Common myeloid progenitor, CD34-positive (primary cell): Measurements from ENCODE around the gene JMJD6.
"Not testable (repeated sequence)": the region's sequence is repeated elsewhere in the genome, so short reads cannot be mapped to it uniquely, and the experiment has no call there.

Experiments
- CTCF ChIA-PET: fragments of 350-600 bp; sonication (Branson Sonifier 250); formaldehyde crosslinking; loops from one replicate; lab custom pipeline; 2021; ENCODE audit warnings: antibody characterized with exemption; lab: Charles Lee
- POLR2A ChIA-PET: fragments of 350-600 bp; sonication (Branson Sonifier 250); formaldehyde crosslinking; loops from one replicate; lab custom pipeline; 2021; ENCODE audit warnings: antibody characterized with exemption; lab: Charles Lee
- DNase-seq, 3 donors: peaks; one replicate each; pipeline versions ENCODE4 v3.0.0 to v3.0.0-alpha.2; 2013
- H3K27ac ChIP-seq, 2 experiments: 1 replicate in 1 of 2; 2 replicates in 1 of 2; pipeline ENCODE4 v1.7.0; 2013; ENCODE audit warnings: inconsistent platforms in 2 of 2, low read length in 2 of 2, mild to moderate bottlenecking in 2 of 2, low read depth in 1 of 2, moderate library complexity in 1 of 2; ENCODE audit not compliant: severe bottlenecking in 2 of 2, insufficient read depth in 1 of 2, poor library complexity in 1 of 2
- H3K27me3 ChIP-seq, 5 experiments: replicated peaks in 2 of 5; 1 replicate in 3 of 5; 2 replicates in 2 of 5; pipeline versions ENCODE4 v1.6.1 to v1.7.0; 2013; ENCODE audit warnings: low read length in 4 of 5, mild to moderate bottlenecking in 2 of 5, moderate library complexity in 2 of 5, inconsistent platforms in 1 of 5; ENCODE audit not compliant: insufficient read depth in 5 of 5, control insufficient read depth in 4 of 5
- H3K36me3 ChIP-seq, 4 experiments: 1 replicate in 2 of 4; 2 replicates in 2 of 4; pipeline versions ENCODE4 v1.6.1 to v1.7.0; 2013; ENCODE audit warnings: low read length in 3 of 4, control low read depth in 1 of 4, mild to moderate bottlenecking in 1 of 4; ENCODE audit not compliant: control insufficient read depth in 4 of 4, insufficient read depth in 4 of 4
- H3K4me1 ChIP-seq, 4 experiments: 1 replicate in 3 of 4; 2 replicates in 1 of 4; pipeline versions ENCODE4 v1.6.1 to v1.7.1; 2013; ENCODE audit warnings: low read length in 3 of 4, mild to moderate bottlenecking in 3 of 4, control low read depth in 1 of 4, inconsistent platforms in 1 of 4, moderate library complexity in 1 of 4; ENCODE audit not compliant: control insufficient read depth in 4 of 4, insufficient read depth in 4 of 4; ENCODE audit errors: control extremely low read depth in 1 of 4
- H3K4me3 ChIP-seq, 7 experiments: 1 replicate in 4 of 7; 2 replicates in 3 of 7; pipeline versions ENCODE4 v1.5.1 to v1.7.0; 2013; ENCODE audit warnings: mild to moderate bottlenecking in 7 of 7, low read length in 6 of 7, moderate library complexity in 6 of 7, inconsistent platforms in 2 of 7, low read depth in 2 of 7, control low read depth in 1 of 7; ENCODE audit not compliant: insufficient read depth in 4 of 7, control insufficient read depth in 1 of 7; ENCODE audit errors: extremely low read depth in 1 of 7
- H3K9me3 ChIP-seq, 5 experiments: 1 replicate in 4 of 5; 2 replicates in 1 of 5; pipeline versions ENCODE4 v1.6.1 to v1.7.1; 2013; ENCODE audit warnings: low read length in 4 of 5, mild to moderate bottlenecking in 2 of 5, inconsistent platforms in 1 of 5, low read depth in 1 of 5, moderate library complexity in 1 of 5; ENCODE audit not compliant: control insufficient read depth in 4 of 5, insufficient read depth in 2 of 5; ENCODE audit errors: control extremely low read depth in 1 of 5
- WGBS: methylation state at CpG from one replicate; pipeline ENCODE4 v1.1.5; 2013; ENCODE audit not compliant: insufficient coverage; 5-methylcytosine and 5-hydroxymethylcytosine counted together

Gene JMJD6

GRCh38 chr17:76732734-76733617, 6.6 kb upstream of the JMJD6 start:
- Histone ChIP-seq H3K4me1 (peaks cover 25 to 49% (median 32%) of the 10 kb centered on the region in 4 experiments), H3K27ac (no peak overlapping the region), H3K4me3 (peak overlapping the region in 2 of 7 experiments; percentile 35 to 99), H3K27me3 (no peaks in the 10 kb centered on the region), H3K36me3 (peaks cover 9 to 60% (median 48%) of the 10 kb centered on the region in 4 experiments), H3K9me3 (no peaks in the 10 kb centered on the region)
- WGBS, result 100% methylated on average over 1 of the region's 3 CpGs
- CTCF ChIA-PET, result interaction anchor here (0.6 kb wide), 1 partner anchor 66 kb away, joined by 3 read pairs; no protein-coding TSS in a partner anchor
- no peak for DNase-seq
- POLR2A ChIA-PET, result no interaction called here

DNA sequence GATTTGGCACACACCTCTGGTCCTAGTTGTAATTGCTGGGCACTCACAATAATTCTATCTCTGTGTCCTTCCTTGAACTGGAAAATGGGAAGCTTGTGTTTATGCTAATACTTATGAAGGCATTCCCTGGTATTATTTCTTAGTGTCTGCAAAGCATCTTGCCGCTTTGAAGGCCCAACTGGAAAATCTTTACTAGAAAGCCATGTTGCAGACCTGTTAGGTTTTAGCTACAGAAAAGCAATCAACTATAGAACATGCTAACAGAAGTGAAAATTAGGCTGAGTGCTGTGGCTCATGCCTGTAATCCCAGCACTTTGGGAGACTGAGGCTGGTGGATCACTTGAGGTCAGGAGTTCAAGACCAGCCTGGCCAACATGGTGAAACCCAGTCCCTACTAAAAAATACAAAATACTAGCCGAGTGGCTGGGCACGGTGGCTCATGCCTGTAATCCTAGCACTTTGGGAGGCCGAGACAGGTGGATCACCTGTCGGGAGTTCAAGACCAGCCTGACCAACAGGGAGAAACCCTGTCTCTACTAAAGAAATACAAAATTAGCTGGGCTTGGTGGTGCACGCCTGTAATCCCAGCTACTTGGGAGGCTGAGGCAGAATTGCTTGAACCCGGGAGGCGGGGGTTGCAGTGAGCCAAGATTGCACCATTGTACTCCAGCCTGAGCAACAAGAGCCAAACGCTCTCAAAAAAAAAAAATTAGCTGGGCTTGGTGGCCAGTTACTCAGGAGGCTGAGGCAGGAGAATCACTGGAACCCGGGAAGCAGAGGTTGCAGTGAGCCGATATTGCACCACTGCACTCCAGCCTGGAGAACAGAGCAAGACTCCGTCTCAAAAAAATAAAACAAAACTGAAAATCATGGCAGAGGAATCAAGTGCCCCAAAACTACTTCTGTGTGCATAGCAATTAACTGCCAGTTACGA, 5.7 kb upstream of the JMJD6 start:
- H3K4me1 ChIP-seq, result peaks cover 31 to 58% (median 40%) of the 10 kb centered on the region in 4 experiments
- not testable (repeated sequence) for H3K4me3 ChIP-seq

GRCh38 chr17:76727745-76728456, 1.5 kb upstream of the JMJD6 start:
- WGBS, result 76% methylated on average over 16 of the region's 18 CpGs
- peak in 1 of 3 donors; percentile 30 for DNase-seq
- peak overlapping the region in 6 of 7 experiments; percentile 78 to 92 (median 83) for H3K4me3 ChIP-seq
- ChIA-PET POLR2A (interaction anchor here (0.6 to 3.5 kb wide), 3 partner anchors 9 to 114 kb away, joined by 4 to 33 read pairs (median 4); partner anchors contain the start of genes MFSD11 and SRSF2), CTCF (interaction anchor here (1.2 to 2.8 kb wide), 4 partner anchors 10 to 17 kb away, joined by 3 to 14 read pairs (median 4); partner anchors contain the start of genes MFSD11, MXRA7 and SRSF2)
- H3K36me3 ChIP-seq, result peaks cover 8 to 41% (median 30%) of the 10 kb centered on the region in 4 experiments
- H3K4me1 ChIP-seq, result peaks cover 9 to 40% (median 32%) of the 10 kb centered on the region in 4 experiments
- peak overlapping the region; percentile 90 to 97 for H3K27ac ChIP-seq
- no peaks in the 10 kb centered on the region for H3K9me3 ChIP-seq
- H3K27me3 ChIP-seq, result no peaks in the 10 kb centered on the region

More for the DNA sequence above, 5.7 kb upstream of the JMJD6 start:
- peak overlapping the region in 1 of 2 experiments; percentile 1 for H3K27ac ChIP-seq
- ChIA-PET CTCF (interaction anchor here (0.6 to 1.2 kb wide), 2 partner anchors 15 to 67 kb away, joined by 3 to 4 read pairs; no protein-coding TSS in a partner anchor), POLR2A (interaction anchor here (0.6 kb wide), 1 partner anchor 353 kb away, joined by 3 read pairs; no protein-coding TSS in a partner anchor)
- H3K27me3 ChIP-seq, H3K9me3 ChIP-seq, DNase-seq: not testable (repeated sequence)
- WGBS, result 97% methylated on average over 11 of the region's 13 CpGs
- H3K36me3 ChIP-seq, result peaks cover 9 to 60% (median 48%) of the 10 kb centered on the region in 4 experiments

DNA sequence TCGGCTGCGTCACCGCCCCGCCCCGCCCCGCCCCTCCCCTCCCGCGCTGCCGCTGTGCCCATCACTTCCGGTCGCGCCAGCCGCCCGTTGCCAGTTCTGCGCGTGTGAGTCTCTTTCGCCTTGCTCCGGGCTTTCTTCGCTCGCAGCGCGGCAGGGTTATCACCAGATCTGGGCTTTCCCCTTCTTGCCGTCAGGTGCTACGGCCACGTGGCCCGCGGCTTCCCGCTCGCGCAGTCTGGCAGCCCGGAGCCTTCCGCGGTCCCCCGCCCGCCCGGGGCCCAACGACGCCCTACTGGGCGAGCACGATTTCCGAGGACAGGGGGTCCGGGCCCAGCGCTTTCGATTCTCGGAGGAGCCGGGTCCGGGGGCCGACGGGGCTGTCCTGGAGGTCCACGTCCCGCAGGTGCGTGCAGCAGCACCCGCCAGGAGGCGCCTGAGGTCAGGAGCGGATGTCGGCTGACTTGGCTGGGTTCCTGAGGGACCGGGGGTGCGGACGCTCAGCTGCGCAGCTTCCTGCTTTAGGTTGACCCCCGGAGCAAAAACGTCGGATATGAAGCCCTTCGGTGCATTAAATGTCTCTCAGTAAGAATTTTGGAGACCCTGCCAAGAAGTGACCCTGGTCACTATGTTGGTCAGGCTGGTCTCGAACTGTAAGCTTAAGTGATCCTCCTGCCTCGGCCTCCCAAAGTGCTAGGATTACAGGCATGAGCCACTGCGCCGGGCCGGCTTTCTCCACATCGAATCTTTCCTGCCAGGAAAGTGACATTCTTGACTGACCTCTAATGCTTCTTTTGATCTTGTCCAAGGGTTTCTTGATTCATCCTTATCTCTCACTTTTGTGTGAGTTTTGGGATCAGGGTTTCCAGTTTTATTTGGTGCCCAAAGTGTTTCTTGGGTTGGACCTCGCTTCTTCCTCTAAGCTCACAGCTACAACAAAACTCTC, 641 bp upstream of the JMJD6 start, which contains the start of gene METTL23:
Gene METTL23 (plus strand): TSS at position 64 of the 943 bp plus-strand sequence. CDS start 2,872 bp downstream, outside the sequence.
- DNase-seq, result peak in 1 of 3 donors; percentile 80
- ChIA-PET CTCF (interaction anchor here (1.2 to 2.8 kb wide), 4 partner anchors 11 to 16 kb away, joined by 3 to 14 read pairs (median 4); partner anchors contain the start of genes MFSD11, MXRA7 and SRSF2), POLR2A (interaction anchor here (0.6 to 3.5 kb wide), 3 partner anchors 10 to 115 kb away, joined by 4 to 33 read pairs (median 4); partner anchors contain the start of genes MFSD11 and SRSF2)
- H3K27me3 ChIP-seq, result no peaks in the 10 kb centered on the region
- no peaks in the 10 kb centered on the region for H3K9me3 ChIP-seq
- peaks cover 9 to 36% (median 30%) of the 10 kb centered on the region in 4 experiments for H3K4me1 ChIP-seq
- peaks cover 8 to 37% (median 30%) of the 10 kb centered on the region in 4 experiments for H3K36me3 ChIP-seq
- WGBS, result 1% methylated on average over 60 of the region's 71 CpGs
- peak within 1 kb of the TSS; percentile 78 to 92 (median 84) for H3K4me3 ChIP-seq
- peak within 1 kb of the TSS; percentile 90 to 97 for H3K27ac ChIP-seq

DNA sequence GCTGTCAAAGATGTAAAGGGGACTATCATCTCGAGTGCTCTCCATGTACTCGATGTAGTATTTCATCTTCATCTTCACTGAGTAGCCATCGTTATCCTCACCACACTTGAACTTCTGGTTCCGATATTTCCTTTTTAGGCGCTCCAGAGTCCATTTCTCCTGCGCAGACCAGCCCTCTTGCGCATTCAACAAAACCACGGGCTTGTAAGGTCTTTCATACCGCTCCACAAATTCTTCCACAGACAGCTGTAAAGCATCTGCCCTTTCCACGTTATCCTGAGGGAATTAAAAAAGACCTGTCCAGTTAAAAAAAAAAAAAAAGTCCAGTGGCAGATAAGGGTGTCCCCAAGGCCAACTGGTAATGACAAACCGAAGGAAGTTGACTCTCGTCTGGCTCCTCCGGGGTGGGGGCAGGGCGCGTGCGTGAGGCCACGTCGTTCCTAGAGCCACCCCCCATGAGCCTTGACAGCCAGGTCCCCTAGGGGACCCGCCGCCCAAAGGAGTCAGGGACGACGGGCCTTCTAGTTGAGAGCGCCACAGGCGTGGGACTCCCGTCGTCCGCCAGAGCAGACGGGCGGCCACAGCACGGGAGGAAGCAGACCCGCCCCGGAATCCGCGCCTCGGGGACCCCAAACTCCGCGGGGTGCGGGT, 701 bp downstream of the JMJD6 start:
- H3K27ac ChIP-seq, result peak overlapping the region; percentile 68 to 97
- POLR2A ChIA-PET, result interaction anchor here (3.5 kb wide), 1 partner anchor 11 kb away, joined by 33 read pairs; the partner anchor contains the start of genes MFSD11 and SRSF2
- CTCF ChIA-PET, result interaction anchor here (1.4 to 2.8 kb wide), 4 partner anchors 10 to 44 kb away, joined by 5 to 14 read pairs (median 10); partner anchors contain the start of genes MFSD11 and SRSF2
- DNase-seq, result peak; percentile 61 to 80 (median 77)
- peaks cover 9 to 34% (median 29%) of the 10 kb centered on the region in 4 experiments for H3K4me1 ChIP-seq
- WGBS, result 8% methylated on average over 33 of the region's 38 CpGs
- peak overlapping the region; percentile 60 to 92 (median 82) for H3K4me3 ChIP-seq
- H3K36me3 ChIP-seq, result peaks cover 7 to 41% (median 34%) of the 10 kb centered on the region in 4 experiments
- H3K27me3 ChIP-seq, result no peaks in the 10 kb centered on the region
- H3K9me3 ChIP-seq, result no peaks in the 10 kb centered on the region
